ENCODE measurements around the gene LIN37. TPM values are rescaled to one million over a fixed set of nuclear protein-coding genes. Genes with fewer than 3 reads are reported as not detected.

LIN37 gene
- total and polyA plus RNA-seq, 2 of the 13 experiments (the other 11 are each of a cell fraction or from before 2014, with no cell fraction given): 6.3 to 8.7 TPM

DNA sequence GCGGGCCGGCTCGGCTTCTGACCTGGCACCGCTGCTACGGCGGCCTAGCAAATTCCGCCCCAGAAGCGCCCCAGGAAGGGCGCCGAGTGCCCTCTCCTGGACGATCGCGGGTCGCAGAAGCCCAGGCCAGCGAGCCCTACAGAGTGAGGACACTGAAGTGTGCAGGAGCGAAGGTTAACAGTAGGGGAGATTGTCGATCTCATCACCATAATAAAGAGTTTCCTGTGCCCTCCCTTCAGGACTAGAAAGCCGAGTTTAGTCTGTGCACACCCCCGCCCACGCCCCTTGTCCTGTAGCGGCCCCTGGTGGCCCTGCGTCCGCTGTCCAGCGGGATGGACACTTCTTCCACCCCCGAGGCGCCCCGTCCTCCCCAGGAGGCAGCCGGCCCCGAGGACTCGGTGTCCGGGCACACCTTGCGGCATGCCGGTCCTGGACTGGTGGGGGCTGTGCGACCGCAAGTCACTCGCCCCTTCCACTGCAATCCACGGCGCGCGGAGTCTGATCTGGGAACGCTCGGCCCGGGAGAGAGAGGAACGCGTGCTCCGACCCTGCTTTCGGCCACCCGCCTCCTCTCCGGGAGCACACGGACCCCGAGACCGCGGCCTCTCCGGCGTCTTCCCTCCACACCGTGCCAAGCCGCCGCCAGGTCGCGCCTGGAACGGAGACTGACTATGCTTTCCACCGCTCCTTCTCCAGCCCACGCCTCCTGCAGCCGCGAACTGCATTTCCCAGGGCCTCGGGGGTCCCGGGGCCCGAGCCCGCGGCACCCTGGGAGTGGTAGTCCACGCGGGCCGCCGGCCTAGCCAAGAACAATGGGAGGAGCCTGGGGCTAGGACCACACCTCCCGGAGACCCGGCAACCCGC lies 31.3 kb upstream of the LIN37 start (continued):
- TF ChIP-seq, protein P1, sequence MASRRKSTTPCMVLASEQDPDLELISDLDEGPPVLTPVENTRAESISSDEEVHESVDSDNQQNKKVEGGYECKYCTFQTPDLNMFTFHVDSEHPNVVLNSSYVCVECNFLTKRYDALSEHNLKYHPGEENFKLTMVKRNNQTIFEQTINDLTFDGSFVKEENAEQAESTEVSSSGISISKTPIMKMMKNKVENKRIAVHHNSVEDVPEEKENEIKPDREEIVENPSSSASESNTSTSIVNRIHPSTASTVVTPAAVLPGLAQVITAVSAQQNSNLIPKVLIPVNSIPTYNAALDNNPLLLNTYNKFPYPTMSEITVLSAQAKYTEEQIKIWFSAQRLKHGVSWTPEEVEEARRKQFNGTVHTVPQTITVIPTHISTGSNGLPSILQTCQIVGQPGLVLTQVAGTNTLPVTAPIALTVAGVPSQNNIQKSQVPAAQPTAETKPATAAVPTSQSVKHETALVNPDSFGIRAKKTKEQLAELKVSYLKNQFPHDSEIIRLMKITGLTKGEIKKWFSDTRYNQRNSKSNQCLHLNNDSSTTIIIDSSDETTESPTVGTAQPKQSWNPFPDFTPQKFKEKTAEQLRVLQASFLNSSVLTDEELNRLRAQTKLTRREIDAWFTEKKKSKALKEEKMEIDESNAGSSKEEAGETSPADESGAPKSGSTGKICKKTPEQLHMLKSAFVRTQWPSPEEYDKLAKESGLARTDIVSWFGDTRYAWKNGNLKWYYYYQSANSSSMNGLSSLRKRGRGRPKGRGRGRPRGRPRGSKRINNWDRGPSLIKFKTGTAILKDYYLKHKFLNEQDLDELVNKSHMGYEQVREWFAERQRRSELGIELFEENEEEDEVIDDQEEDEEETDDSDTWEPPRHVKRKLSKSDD (CRISPR knock-in tag; IDR thresholded peaks at IDR 0.05; ENCODE audit: low read depth): no peak
- TF ChIP-seq, protein P2, sequence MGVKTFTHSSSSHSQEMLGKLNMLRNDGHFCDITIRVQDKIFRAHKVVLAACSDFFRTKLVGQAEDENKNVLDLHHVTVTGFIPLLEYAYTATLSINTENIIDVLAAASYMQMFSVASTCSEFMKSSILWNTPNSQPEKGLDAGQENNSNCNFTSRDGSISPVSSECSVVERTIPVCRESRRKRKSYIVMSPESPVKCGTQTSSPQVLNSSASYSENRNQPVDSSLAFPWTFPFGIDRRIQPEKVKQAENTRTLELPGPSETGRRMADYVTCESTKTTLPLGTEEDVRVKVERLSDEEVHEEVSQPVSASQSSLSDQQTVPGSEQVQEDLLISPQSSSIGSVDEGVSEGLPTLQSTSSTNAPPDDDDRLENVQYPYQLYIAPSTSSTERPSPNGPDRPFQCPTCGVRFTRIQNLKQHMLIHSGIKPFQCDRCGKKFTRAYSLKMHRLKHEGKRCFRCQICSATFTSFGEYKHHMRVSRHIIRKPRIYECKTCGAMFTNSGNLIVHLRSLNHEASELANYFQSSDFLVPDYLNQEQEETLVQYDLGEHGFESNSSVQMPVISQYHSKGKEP (CRISPR knock-in tag; IDR thresholded peaks at IDR 0.05): no peak
- TF ChIP-seq SYNCRIP (IDR thresholded peaks at IDR 0.05; ENCODE audit: insufficient read depth, low read depth, low read length): no peak
- TF ChIP-seq ZBTB42 (CRISPR knock-in tag; IDR thresholded peaks at IDR 0.05): no peak
- TF ChIP-seq, protein P3, sequence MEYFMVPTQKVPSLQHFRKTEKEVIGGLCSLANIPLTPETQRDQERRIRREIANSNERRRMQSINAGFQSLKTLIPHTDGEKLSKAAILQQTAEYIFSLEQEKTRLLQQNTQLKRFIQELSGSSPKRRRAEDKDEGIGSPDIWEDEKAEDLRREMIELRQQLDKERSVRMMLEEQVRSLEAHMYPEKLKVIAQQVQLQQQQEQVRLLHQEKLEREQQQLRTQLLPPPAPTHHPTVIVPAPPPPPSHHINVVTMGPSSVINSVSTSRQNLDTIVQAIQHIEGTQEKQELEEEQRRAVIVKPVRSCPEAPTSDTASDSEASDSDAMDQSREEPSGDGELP (IDR thresholded peaks at IDR 0.05; ENCODE audit: borderline replicate concordance, low read depth): no peak; the same call in 1 of the 2 replicates
- no peak for TF ChIP-seq KAT2B (IDR thresholded peaks at IDR 0.05; ENCODE audit: borderline replicate concordance, low read depth, low read length)
- TF ChIP-seq ZBTB20 (CRISPR knock-in tag; IDR thresholded peaks at IDR 0.05; ENCODE audit: borderline replicate concordance, low read depth): no peak; the same call in 1 of the 2 replicates
- 0 out of 2 replicates have a peak, but pooled peaks have one; percentile 19 for TF ChIP-seq PPARG (CRISPR knock-in tag; conservative IDR thresholded peaks at IDR 0.05)
- peak; percentile 67; the same call in 1 of the 2 replicates for TF ChIP-seq ZNF160 (CRISPR knock-in tag; IDR thresholded peaks at IDR 0.05)
- TF ChIP-seq, protein P4, sequence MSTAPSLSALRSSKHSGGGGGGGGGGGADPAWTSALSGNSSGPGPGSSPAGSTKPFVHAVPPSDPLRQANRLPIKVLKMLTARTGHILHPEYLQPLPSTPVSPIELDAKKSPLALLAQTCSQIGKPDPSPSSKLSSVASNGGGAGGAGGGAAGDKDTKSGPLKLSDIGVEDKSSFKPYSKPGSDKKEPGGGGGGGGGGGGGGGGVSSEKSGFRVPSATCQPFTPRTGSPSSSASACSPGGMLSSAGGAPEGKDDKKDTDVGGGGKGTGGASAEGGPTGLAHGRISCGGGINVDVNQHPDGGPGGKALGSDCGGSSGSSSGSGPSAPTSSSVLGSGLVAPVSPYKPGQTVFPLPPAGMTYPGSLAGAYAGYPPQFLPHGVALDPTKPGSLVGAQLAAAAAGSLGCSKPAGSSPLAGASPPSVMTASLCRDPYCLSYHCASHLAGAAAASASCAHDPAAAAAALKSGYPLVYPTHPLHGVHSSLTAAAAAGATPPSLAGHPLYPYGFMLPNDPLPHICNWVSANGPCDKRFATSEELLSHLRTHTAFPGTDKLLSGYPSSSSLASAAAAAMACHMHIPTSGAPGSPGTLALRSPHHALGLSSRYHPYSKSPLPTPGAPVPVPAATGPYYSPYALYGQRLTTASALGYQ (CRISPR knock-in tag; IDR thresholded peaks at IDR 0.05): no peak
- TF ChIP-seq, protein P5, sequence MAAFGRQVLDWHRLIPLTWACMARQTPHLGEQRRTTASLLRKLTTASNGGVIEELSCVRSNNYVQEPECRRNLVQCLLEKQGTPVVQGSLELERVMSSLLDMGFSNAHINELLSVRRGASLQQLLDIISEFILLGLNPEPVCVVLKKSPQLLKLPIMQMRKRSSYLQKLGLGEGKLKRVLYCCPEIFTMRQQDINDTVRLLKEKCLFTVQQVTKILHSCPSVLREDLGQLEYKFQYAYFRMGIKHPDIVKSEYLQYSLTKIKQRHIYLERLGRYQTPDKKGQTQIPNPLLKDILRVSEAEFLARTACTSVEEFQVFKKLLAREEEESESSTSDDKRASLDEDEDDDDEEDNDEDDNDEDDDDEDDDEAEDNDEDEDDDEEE (CRISPR knock-in tag; IDR thresholded peaks at IDR 0.05): 0 out of 2 replicates have a peak, but pooled peaks have one; percentile 53
- TF ChIP-seq, protein P6, sequence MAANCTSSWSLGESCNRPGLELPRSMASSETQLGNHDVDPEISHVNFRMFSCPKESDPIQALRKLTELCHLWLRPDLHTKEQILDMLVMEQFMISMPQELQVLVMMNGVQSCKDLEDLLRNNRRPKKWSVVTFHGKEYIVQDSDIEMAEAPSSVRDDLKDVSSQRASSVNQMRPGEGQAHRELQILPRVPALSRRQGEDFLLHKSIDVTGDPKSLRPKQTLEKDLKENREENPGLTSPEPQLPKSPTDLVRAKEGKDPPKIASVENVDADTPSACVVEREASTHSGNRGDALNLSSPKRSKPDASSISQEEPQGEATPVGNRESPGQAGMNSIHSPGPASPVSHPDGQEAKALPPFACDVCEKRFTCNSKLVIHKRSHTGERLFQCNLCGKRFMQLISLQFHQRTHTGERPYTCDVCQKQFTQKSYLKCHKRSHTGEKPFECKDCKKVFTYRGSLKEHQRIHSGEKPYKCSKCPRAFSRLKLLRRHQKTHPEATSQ (CRISPR knock-in tag; IDR thresholded peaks at IDR 0.05; ENCODE audit: borderline replicate concordance): 0 out of 2 replicates have a peak, but pooled peaks have one; percentile 57
- TF ChIP-seq SKI (IDR thresholded peaks at IDR 0.05; ENCODE audit: partially characterized antibody): peak; percentile 21
- TF ChIP-seq, protein P7, sequence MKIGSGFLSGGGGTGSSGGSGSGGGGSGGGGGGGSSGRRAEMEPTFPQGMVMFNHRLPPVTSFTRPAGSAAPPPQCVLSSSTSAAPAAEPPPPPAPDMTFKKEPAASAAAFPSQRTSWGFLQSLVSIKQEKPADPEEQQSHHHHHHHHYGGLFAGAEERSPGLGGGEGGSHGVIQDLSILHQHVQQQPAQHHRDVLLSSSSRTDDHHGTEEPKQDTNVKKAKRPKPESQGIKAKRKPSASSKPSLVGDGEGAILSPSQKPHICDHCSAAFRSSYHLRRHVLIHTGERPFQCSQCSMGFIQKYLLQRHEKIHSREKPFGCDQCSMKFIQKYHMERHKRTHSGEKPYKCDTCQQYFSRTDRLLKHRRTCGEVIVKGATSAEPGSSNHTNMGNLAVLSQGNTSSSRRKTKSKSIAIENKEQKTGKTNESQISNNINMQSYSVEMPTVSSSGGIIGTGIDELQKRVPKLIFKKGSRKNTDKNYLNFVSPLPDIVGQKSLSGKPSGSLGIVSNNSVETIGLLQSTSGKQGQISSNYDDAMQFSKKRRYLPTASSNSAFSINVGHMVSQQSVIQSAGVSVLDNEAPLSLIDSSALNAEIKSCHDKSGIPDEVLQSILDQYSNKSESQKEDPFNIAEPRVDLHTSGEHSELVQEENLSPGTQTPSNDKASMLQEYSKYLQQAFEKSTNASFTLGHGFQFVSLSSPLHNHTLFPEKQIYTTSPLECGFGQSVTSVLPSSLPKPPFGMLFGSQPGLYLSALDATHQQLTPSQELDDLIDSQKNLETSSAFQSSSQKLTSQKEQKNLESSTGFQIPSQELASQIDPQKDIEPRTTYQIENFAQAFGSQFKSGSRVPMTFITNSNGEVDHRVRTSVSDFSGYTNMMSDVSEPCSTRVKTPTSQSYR (CRISPR knock-in tag; IDR thresholded peaks at IDR 0.05; ENCODE audit: borderline replicate concordance): no peak
